ENCODE data around the gene TGM5. TPM values are rescaled to one million over a fixed set of nuclear protein-coding genes. Genes with fewer than 3 reads are reported as not detected.

Gene TGM5
- total and polyA plus RNA-seq, 2 donors (not counting 3 experiments of a cell fraction or from before 2014, with no cell fraction given) = not detected

GRCh38 chr15:43237842-43238470 is 28.8 kb downstream of the TGM5 start:
- Histone ChIP-seq H3K36me3 (ENCODE audit: control insufficient read depth in 2 of 2, extremely low read depth in 1 of 2, insufficient read depth in 2 of 2, low read length in 2 of 2) (no peaks in the 10 kb centered on the region), H3K9me1 (replicated peaks; ENCODE audit: control insufficient read depth, extremely low read depth, insufficient read depth, low read length) (no peaks in the 10 kb centered on the region), H2AFZ (ENCODE audit: low read depth, low read length) (no peak overlapping the region), H3K27me3 (ENCODE audit: control insufficient read depth in 2 of 2, insufficient read depth in 2 of 2, low read length in 2 of 2) (peaks cover 0 to 5% of the 10 kb centered on the region in 2 experiments), H3K4me3 (replicated peaks in 1 of 3; ENCODE audit: insufficient read depth in 1 of 3, low read depth in 1 of 3, low read length in 3 of 3) (no peak overlapping the region), H3K27ac (ENCODE audit: insufficient read depth, low read depth, low read length) (no peak overlapping the region), H3K4me1 (ENCODE audit: control insufficient read depth, extremely low read depth, insufficient read depth, low read length) (no peaks in the 10 kb centered on the region), H3K9ac (replicated peaks; ENCODE audit: extremely low read depth, insufficient read depth, low read length) (no peak overlapping the region), H3K79me2 (ENCODE audit: control insufficient read depth, insufficient read depth, low read length) (no peaks in the 10 kb centered on the region), H3K4me2 (ENCODE audit: insufficient read depth, low read length) (no peak overlapping the region), H4K20me1 (replicated peaks; ENCODE audit: control insufficient read depth, extremely low read depth, insufficient read depth, low read length) (no peaks in the 10 kb centered on the region), H3K9me3 (replicated peaks; ENCODE audit: control insufficient read depth, insufficient read depth, low read length) (no peaks in the 10 kb centered on the region)
- no peak for FAIRE-seq
- intact Hi-C loops (cut with micrococcal nuclease) (no loop called here), dilution Hi-C loops (cut with MboI; ENCODE audit: extremely low pct_ligation_motif_present, low sequenced_read_pairs) (no loop called here)
- POLR2A ChIA-PET = no interaction called here
- no TSS peak for BruUV-seq (replicated peaks)
- no peak for DNase-seq (ENCODE audit: low read depth, low spot score)
- CTCF ChIA-PET = interaction anchor here (1.5 kb wide), 1 partner anchor 13 kb away, joined by 5 read pairs; no protein-coding TSS in a partner anchor
- no peak for TF ChIP-seq EZH2 (IDR thresholded peaks at IDR 0.05; ENCODE audit: borderline replicate concordance, low read depth, low read length, severe bottlenecking)

GRCh38 chr15:43235536-43235935 is 31.2 kb downstream of the TGM5 start:
- H4K20me1 ChIP-seq (replicated peaks; ENCODE audit: control insufficient read depth, extremely low read depth, insufficient read depth, low read length) = no peaks in the 10 kb centered on the region
- intact Hi-C loops (cut with micrococcal nuclease) (no loop called here), dilution Hi-C loops (cut with MboI; ENCODE audit: extremely low pct_ligation_motif_present, low sequenced_read_pairs) (no loop called here)
- FAIRE-seq (no peak), DNase-seq (ENCODE audit: low read depth, low spot score) (no peak)
- BruUV-seq (replicated peaks) = no TSS peak
- no peak overlapping the region for H3K4me2 ChIP-seq (ENCODE audit: insufficient read depth, low read length)
- H3K9ac ChIP-seq (replicated peaks; ENCODE audit: extremely low read depth, insufficient read depth, low read length) = no peak overlapping the region
- no peaks in the 10 kb centered on the region for H3K9me3 ChIP-seq (replicated peaks; ENCODE audit: control insufficient read depth, insufficient read depth, low read length)
- H2AFZ ChIP-seq (ENCODE audit: low read depth, low read length) = no peak overlapping the region
- H3K79me2 ChIP-seq (ENCODE audit: control insufficient read depth, insufficient read depth, low read length) = no peaks in the 10 kb centered on the region
- H3K9me1 ChIP-seq (replicated peaks; ENCODE audit: control insufficient read depth, extremely low read depth, insufficient read depth, low read length) = no peaks in the 10 kb centered on the region
- no peaks in the 10 kb centered on the region for H3K4me1 ChIP-seq (ENCODE audit: control insufficient read depth, extremely low read depth, insufficient read depth, low read length)
- H3K27ac ChIP-seq (ENCODE audit: insufficient read depth, low read depth, low read length) = no peak overlapping the region
- ChIA-PET POLR2A (no interaction called here), CTCF (interaction anchor here (1.0 to 2.1 kb wide), 3 partner anchors 10 to 50 kb away, joined by 3 to 17 read pairs (median 3); no protein-coding TSS in a partner anchor)
- TF ChIP-seq GATA2 (IDR thresholded peaks at IDR 0.05; ENCODE audit: insufficient read depth, insufficient read length, low read depth, low read length) (no peak), MYC (IDR thresholded peaks at IDR 0.05; ENCODE audit: low read depth, low read length) (no peak), CTCF (IDR thresholded peaks at IDR 0.05; ENCODE audit: extremely low read depth in 1 of 2, insufficient read depth in 1 of 2, low read depth in 1 of 2, low read length in 2 of 2) (no peak), EZH2 (IDR thresholded peaks at IDR 0.05; ENCODE audit: borderline replicate concordance, low read depth, low read length, severe bottlenecking) (no peak), MAX (IDR thresholded peaks at IDR 0.05; ENCODE audit: insufficient read depth, insufficient read length) (no peak), POLR2AphosphoS5 (IDR thresholded peaks at IDR 0.05; ENCODE audit: insufficient read depth, low read depth, low read length) (no peak), FOS (IDR thresholded peaks at IDR 0.05; ENCODE audit: borderline replicate concordance, insufficient read depth, low read length) (no peak), POLR2A (IDR thresholded peaks at IDR 0.05; ENCODE audit: low read depth, low read length) (no peak), JUN (IDR thresholded peaks at IDR 0.05; ENCODE audit: borderline replicate concordance, insufficient read depth, insufficient read length, low read depth) (no peak)
- H3K27me3 ChIP-seq (ENCODE audit: control insufficient read depth in 2 of 2, insufficient read depth in 2 of 2, low read length in 2 of 2) = peaks cover 0 to 7% of the 10 kb centered on the region in 2 experiments
- H3K36me3 ChIP-seq (ENCODE audit: control insufficient read depth in 2 of 2, extremely low read depth in 1 of 2, insufficient read depth in 2 of 2, low read length in 2 of 2) = no peaks in the 10 kb centered on the region
- H3K4me3 ChIP-seq (replicated peaks in 1 of 3; ENCODE audit: insufficient read depth in 1 of 3, low read depth in 1 of 3, low read length in 3 of 3) = no peak overlapping the region
